ENCODE measurements around the gene DCDC1. TPM values are rescaled to one million over a fixed set of nuclear protein-coding genes. Genes with fewer than 3 reads are reported as not detected.

The DCDC1 gene
- total RNA-seq, 1 experiment from 2014 or later, result 0.68 TPM

GRCh38 chr11:31106968-31107576 lies 262.5 kb downstream of the DCDC1 start:
- BruUV-seq (replicated peaks), result no TSS peak
- H3K4me3 Mint-ChIP-seq (ENCODE audit: low read depth, unreplicated experiment), result no peak overlapping the region
- H3K9me3 Mint-ChIP-seq (ENCODE audit: low read depth, unreplicated experiment), result no peaks in the 10 kb centered on the region
- CTCF ChIA-PET, result interaction anchor here (0.6 to 2.2 kb wide), 15 partner anchors 8 to 1787 kb away, joined by 3 to 16 read pairs (median 4); no protein-coding TSS in a partner anchor
- no peaks in the 10 kb centered on the region for H3K27me3 Mint-ChIP-seq (ENCODE audit: unreplicated experiment)
- no peaks in the 10 kb centered on the region for H3K36me3 Mint-ChIP-seq (ENCODE audit: insufficient read depth, unreplicated experiment)
- intact Hi-C loops (cut with micrococcal nuclease; ENCODE audit: unreplicated experiment), result loop anchor here (1.0 to 5.0 kb wide), 4 partner anchors 126 to 1065 kb away; no protein-coding TSS in a partner anchor
- no peak overlapping the region for H3K27ac Mint-ChIP-seq (ENCODE audit: unreplicated experiment)
- peak; percentile 78 for TF ChIP-seq CTCF (IDR thresholded peaks at IDR 0.05; ENCODE audit: unreplicated experiment)
- H3K4me1 Mint-ChIP-seq (ENCODE audit: low read depth, unreplicated experiment), result no peaks in the 10 kb centered on the region
- DNase-seq, result peak; percentile 73

- CTCF ChIA-PET, result interaction anchor here (0.6 to 2.2 kb wide), 13 partner anchors 47 to 1788 kb away, joined by 3 to 16 read pairs (median 4); no protein-coding TSS in a partner anchor
- Mint-ChIP-seq H3K27ac (ENCODE audit: unreplicated experiment) (no peak overlapping the region), H3K4me1 (ENCODE audit: low read depth, unreplicated experiment) (no peaks in the 10 kb centered on the region), H3K4me3 (ENCODE audit: low read depth, unreplicated experiment) (no peak overlapping the region), H3K27me3 (ENCODE audit: unreplicated experiment) (no peaks in the 10 kb centered on the region), H3K36me3 (ENCODE audit: insufficient read depth, unreplicated experiment) (no peaks in the 10 kb centered on the region), H3K9me3 (ENCODE audit: low read depth, unreplicated experiment) (no peaks in the 10 kb centered on the region)
- TF ChIP-seq CTCF (IDR thresholded peaks at IDR 0.05; ENCODE audit: unreplicated experiment), result no peak
- intact Hi-C loops (cut with micrococcal nuclease; ENCODE audit: unreplicated experiment), result loop anchor here (2.0 to 5.0 kb wide), 2 partner anchors 146 to 1066 kb away; no protein-coding TSS in a partner anchor
- no peak for DNase-seq
- no TSS peak for BruUV-seq (replicated peaks)
These were observed 263.2 kb downstream of the DCDC1 start for GRCh38 chr11:31106326-31106725.

- intact Hi-C loops (cut with micrococcal nuclease; ENCODE audit: unreplicated experiment), result no loop called here
- BruUV-seq (replicated peaks), result no TSS peak
- Mint-ChIP-seq H3K9me3 (ENCODE audit: low read depth, unreplicated experiment) (no peaks in the 10 kb centered on the region), H3K27me3 (ENCODE audit: unreplicated experiment) (no peaks in the 10 kb centered on the region), H3K27ac (ENCODE audit: unreplicated experiment) (no peak overlapping the region), H3K4me3 (ENCODE audit: low read depth, unreplicated experiment) (no peak overlapping the region), H3K4me1 (ENCODE audit: low read depth, unreplicated experiment) (no peaks in the 10 kb centered on the region), H3K36me3 (ENCODE audit: insufficient read depth, unreplicated experiment) (no peaks in the 10 kb centered on the region)
- DNase-seq, result no peak
- CTCF ChIA-PET, result no interaction called here
- TF ChIP-seq CTCF (IDR thresholded peaks at IDR 0.05; ENCODE audit: unreplicated experiment), result no peak
These were observed 266.7 kb downstream of the DCDC1 start for GRCh38 chr11:31102875-31103274.

GRCh38 chr11:31102316-31102715 lies 267.2 kb downstream of the DCDC1 start:
- BruUV-seq (replicated peaks), result no TSS peak
- CTCF ChIA-PET, result no interaction called here
- Mint-ChIP-seq H3K27ac (ENCODE audit: unreplicated experiment) (no peak overlapping the region), H3K36me3 (ENCODE audit: insufficient read depth, unreplicated experiment) (no peaks in the 10 kb centered on the region), H3K27me3 (ENCODE audit: unreplicated experiment) (no peaks in the 10 kb centered on the region), H3K4me3 (ENCODE audit: low read depth, unreplicated experiment) (no peak overlapping the region), H3K4me1 (ENCODE audit: low read depth, unreplicated experiment) (no peaks in the 10 kb centered on the region), H3K9me3 (ENCODE audit: low read depth, unreplicated experiment) (no peaks in the 10 kb centered on the region)
- DNase-seq, result no peak
- no peak for TF ChIP-seq CTCF (IDR thresholded peaks at IDR 0.05; ENCODE audit: unreplicated experiment)
- intact Hi-C loops (cut with micrococcal nuclease; ENCODE audit: unreplicated experiment), result no loop called here

All from Calu3 (cell line).